ENCODE results near the gene TCF3. TPM values are rescaled to one million over a fixed set of nuclear protein-coding genes. Genes with fewer than 3 reads are reported as not detected.

TCF3 gene
- total RNA-seq, 1 experiment from 2014 or later = 208 TPM

- H3K9me2 ChIP-seq (ENCODE audit: insufficient read depth) = no peaks in the 10 kb centered on the region
- no peak overlapping the region for H3K9ac ChIP-seq (ENCODE audit: low read length)
- H3K27me3 ChIP-seq (ENCODE audit: insufficient read depth, low read length) = no peaks in the 10 kb centered on the region
- no TSS peak for BruUV-seq (replicated peaks)
- H4K20me1 ChIP-seq (ENCODE audit: insufficient read depth) = no peaks in the 10 kb centered on the region
- ATAC-seq (no peak), DNase-seq (ENCODE audit: low read depth, low spot score) (no peak)
- H3K4me2 ChIP-seq (ENCODE audit: low read length) = no peak overlapping the region
- no peak overlapping the region for H3K27ac ChIP-seq (ENCODE audit: low read depth, low read length)
- H3K9me3 ChIP-seq (ENCODE audit: control insufficient read depth in 1 of 2, insufficient read depth in 1 of 2, low read depth in 1 of 2, low read length in 2 of 2) = no peaks in the 10 kb centered on the region
- ChIA-PET POLR2A (no interaction called here), CTCF (no interaction called here), RAD21 (ENCODE audit: low non-redundant PET in 1 of 2, low total read pairs in 2 of 2, uncharacterized antibody in 2 of 2, unreplicated experiment in 2 of 2) (no interaction called here)
- peaks cover 0 to 9% of the 10 kb centered on the region in 2 experiments; a peak in 2 of 4 replicates for H3K4me1 ChIP-seq (ENCODE audit: control insufficient read depth in 1 of 2, insufficient read depth in 2 of 2, low read length in 2 of 2)
- intact Hi-C loops (cut with micrococcal nuclease) = no loop called here
- peaks cover 53% of the 10 kb centered on the region for H3K79me2 ChIP-seq (ENCODE audit: insufficient read depth, low read length)
- TF ChIP-seq EZH2phosphoT487 (IDR thresholded peaks at IDR 0.05; ENCODE audit: borderline replicate concordance) (no peak), YY1 (IDR thresholded peaks at IDR 0.05; ENCODE audit: extremely low read depth, insufficient replicate concordance, low read depth, low read length) (no peak), ATF3 (IDR thresholded peaks at IDR 0.05) (no peak), ZBTB33 (IDR thresholded peaks at IDR 0.05; ENCODE audit: extremely low read depth, insufficient replicate concordance, low read length) (no peak), JUND (IDR thresholded peaks at IDR 0.05) (no peak), REST (IDR thresholded peaks at IDR 0.05; ENCODE audit: low read depth) (no peak), CEBPB (IDR thresholded peaks at IDR 0.05; ENCODE audit: low read depth) (no peak), CBX3 (IDR thresholded peaks at IDR 0.05; ENCODE audit: low read depth) (no peak), FOSL1 (IDR thresholded peaks at IDR 0.05; ENCODE audit: low read depth) (no peak), TCF7L2 (IDR thresholded peaks at IDR 0.05; ENCODE audit: borderline replicate concordance, extremely low read depth, insufficient read depth, insufficient read length) (no peak)
- no peak overlapping the region for H3K4me3 ChIP-seq (replicated peaks in 1 of 2; ENCODE audit: low read depth in 1 of 2, low read length in 2 of 2)
- H2AFZ ChIP-seq (ENCODE audit: low read depth, low read length, poor library complexity, severe bottlenecking) = no peak overlapping the region
- peaks cover 17 to 46% of the 10 kb centered on the region in 2 experiments; a peak in 3 of 4 replicates for H3K36me3 ChIP-seq (ENCODE audit: control insufficient read depth in 1 of 2, insufficient read depth in 2 of 2, low read length in 2 of 2)
Observed at GRCh38 chr19:1633269-1633826, 19.1 kb downstream of the TCF3 start.

Data from HCT116 (cell line).